Osteocyte (in vitro differentiated cells): ENCODE data around the gene HPRT1. TPM values are rescaled to one million over a fixed set of nuclear protein-coding genes. Genes with fewer than 3 reads are reported as not detected.

ENCODE experiments used
- DNase-seq: peaks from one replicate; pipeline ENCODE4 v3.0.0; 2021; ENCODE audit warnings: mixed read lengths; ENCODE audit not compliant: unreplicated experiment; ENCODE audit errors: extremely low spot score
- H3K27ac Mint-ChIP-seq: one replicate; pipeline ENCODE4 v1.8.0; 2021; ENCODE audit warnings: mild to moderate bottlenecking, mixed read lengths; ENCODE audit not compliant: unreplicated experiment
- H3K27me3 Mint-ChIP-seq: one replicate; pipeline ENCODE4 v1.8.0; 2021; ENCODE audit warnings: mixed read lengths; ENCODE audit not compliant: unreplicated experiment
- H3K36me3 Mint-ChIP-seq: one replicate; pipeline ENCODE4 v1.8.0; 2021; ENCODE audit warnings: mixed read lengths; ENCODE audit not compliant: unreplicated experiment
- H3K4me1 Mint-ChIP-seq: one replicate; pipeline ENCODE4 v1.8.0; 2021; ENCODE audit warnings: mixed read lengths; ENCODE audit not compliant: unreplicated experiment
- H3K4me3 Mint-ChIP-seq: one replicate; pipeline ENCODE4 v1.8.0; 2021; ENCODE audit warnings: mild to moderate bottlenecking, moderate library complexity, mixed read lengths; ENCODE audit not compliant: unreplicated experiment
- H3K9me3 Mint-ChIP-seq: one replicate; pipeline ENCODE4 v1.8.0; 2021; ENCODE audit warnings: mixed read lengths; ENCODE audit not compliant: unreplicated experiment
- CTCF ChIP-seq: fragments of 200-600 bp; sonication (generic); IDR thresholded peaks from 2 replicates; pipeline ENCODE4 v1.5.0; 2021; ENCODE audit warnings: antibody characterized with exemption, mild to moderate bottlenecking, moderate library complexity
- total RNA-seq: library from RNA; stranded (reverse); gene quantifications from 2 replicates; pipeline ENCODE4 v1.2.1, GENCODE V29; 2021

HPRT1 gene
- total RNA-seq, 1 donor from 2014 or later, result 18.2 TPM

- H3K36me3 Mint-ChIP-seq, result peaks cover 2% of the 10 kb centered on the region
- no peak for TF ChIP-seq CTCF
- no peak for DNase-seq
- no peaks in the 10 kb centered on the region for H3K9me3 Mint-ChIP-seq
- H3K4me1 Mint-ChIP-seq, result no peaks in the 10 kb centered on the region
- H3K4me3 Mint-ChIP-seq, result no peak overlapping the region
- H3K27ac Mint-ChIP-seq, result no peak overlapping the region
- no peaks in the 10 kb centered on the region for H3K27me3 Mint-ChIP-seq
Measured at GRCh38 chrX:134480061-134480460, 20.1 kb downstream of the HPRT1 start.

- H3K4me3 Mint-ChIP-seq, result no peak overlapping the region
- H3K9me3 Mint-ChIP-seq, result no peaks in the 10 kb centered on the region
- H3K36me3 Mint-ChIP-seq, result peaks cover 6% of the 10 kb centered on the region
- no peak overlapping the region for H3K27ac Mint-ChIP-seq
- TF ChIP-seq CTCF, result no peak
- DNase-seq, result no peak
- H3K27me3 Mint-ChIP-seq, result no peaks in the 10 kb centered on the region
- no peaks in the 10 kb centered on the region for H3K4me1 Mint-ChIP-seq
Measured at GRCh38 chrX:134481339-134481738, 21.4 kb downstream of the HPRT1 start.

GRCh38 chrX:134482371-134482770, 22.4 kb downstream of the HPRT1 start:
- H3K4me1 Mint-ChIP-seq, result no peaks in the 10 kb centered on the region
- H3K9me3 Mint-ChIP-seq, result no peaks in the 10 kb centered on the region
- H3K36me3 Mint-ChIP-seq, result peaks cover 6% of the 10 kb centered on the region
- H3K27ac Mint-ChIP-seq, result no peak overlapping the region
- H3K27me3 Mint-ChIP-seq, result no peaks in the 10 kb centered on the region
- DNase-seq, result no peak
- no peak for TF ChIP-seq CTCF
- no peak overlapping the region for H3K4me3 Mint-ChIP-seq

GRCh38 chrX:134484039-134484438, 24.1 kb downstream of the HPRT1 start:
- Mint-ChIP-seq H3K9me3 (no peaks in the 10 kb centered on the region), H3K4me3 (no peak overlapping the region), H3K27ac (no peak overlapping the region), H3K36me3 (peaks cover 6% of the 10 kb centered on the region), H3K27me3 (no peaks in the 10 kb centered on the region), H3K4me1 (no peaks in the 10 kb centered on the region)
- TF ChIP-seq CTCF, result peak; percentile 66
- no peak for DNase-seq

GRCh38 chrX:134501941-134502340, 42.0 kb downstream of the HPRT1 start:
- Mint-ChIP-seq H3K4me1 (no peaks in the 10 kb centered on the region), H3K36me3 (peaks cover 6% of the 10 kb centered on the region), H3K4me3 (no peak overlapping the region), H3K27ac (no peak overlapping the region), H3K27me3 (peaks cover 2% of the 10 kb centered on the region), H3K9me3 (no peaks in the 10 kb centered on the region)
- no peak for TF ChIP-seq CTCF
- no peak for DNase-seq
